Stimulated activated effector memory CD8-positive, alpha-beta T cell treated with anti-CD3 and anti-CD28 coated beads, Interleukin-12 subunit alpha, Interleukin-12 subunit beta, amount 100 ng/mL, for 72 hours (primary cell): ENCODE data around the gene ST7.
A peak's percentile ranks its signal among the peaks of the same experiment; 100 is the strongest.
"Not testable (repeated sequence)": the region's sequence is repeated elsewhere in the genome, so short reads cannot be mapped to it uniquely, and the experiment has no call there.

Experiments used
- ATAC-seq: fragments of 150-1000 bp; cut with Tn5 transposase; 2 replicates; pipeline ENCODE4 v1.10.0; 2021
- DNase-seq, 2 donors: peaks; one replicate each; pipeline ENCODE4 v3.0.0; 2021 to 2022; ENCODE audit warnings: low spot score in 2 of 2
- H3K27ac Mint-ChIP-seq: one replicate; pipeline ENCODE4 v1.8.0; 2022; ENCODE audit warnings: mild to moderate bottlenecking, mixed read lengths
- H3K36me3 Mint-ChIP-seq: one replicate; pipeline ENCODE4 v1.8.0; 2022; ENCODE audit warnings: mild to moderate bottlenecking, mixed read lengths
- H3K4me1 Mint-ChIP-seq: one replicate; pipeline ENCODE4 v1.8.0; 2022; ENCODE audit warnings: mixed read lengths
- H3K4me3 Mint-ChIP-seq: one replicate; pipeline ENCODE4 v1.8.0; 2022; ENCODE audit warnings: mild to moderate bottlenecking, mixed read lengths
- H3K9me3 Mint-ChIP-seq: one replicate; pipeline ENCODE4 v1.8.0; 2022; ENCODE audit warnings: mixed read lengths

ST7 gene

DNA sequence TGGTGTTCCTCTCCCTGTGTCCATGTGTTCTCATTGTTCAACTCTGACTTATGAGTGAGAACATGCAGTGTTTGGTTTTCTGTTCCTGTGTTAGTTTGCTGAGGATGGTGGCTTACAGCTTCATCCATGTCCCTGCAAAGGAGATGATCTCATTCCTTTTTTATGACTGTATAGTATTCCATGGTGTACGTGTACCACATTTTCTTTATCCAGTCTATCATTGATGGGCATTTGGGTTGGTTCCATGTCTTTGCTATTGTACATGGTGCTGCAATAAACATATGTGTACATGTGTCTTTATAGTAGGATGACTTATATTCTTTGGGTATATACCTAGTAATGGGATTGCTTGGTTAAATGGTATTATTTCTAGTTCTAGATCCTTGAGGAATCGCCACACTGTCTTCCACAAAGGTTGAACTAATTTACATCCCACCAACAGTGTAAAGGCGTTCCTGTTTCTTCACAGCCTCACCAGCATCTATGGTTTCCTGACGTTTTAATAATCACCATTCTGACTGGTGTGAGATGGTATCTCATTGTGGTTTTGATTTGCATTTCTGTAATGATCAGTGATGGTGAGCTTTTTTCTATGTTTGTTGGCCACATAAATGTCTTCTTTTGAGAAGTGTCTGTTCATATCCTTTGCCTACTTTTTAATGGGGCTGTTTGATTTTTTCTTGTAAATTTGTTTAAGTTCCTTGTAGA is 8.8 kb downstream of the ST7 start:
- not testable (repeated sequence) for H3K36me3 Mint-ChIP-seq, H3K27ac Mint-ChIP-seq, H3K9me3 Mint-ChIP-seq, ATAC-seq, DNase-seq
- H3K4me1 Mint-ChIP-seq = peaks cover 32% of the 10 kb centered on the region
- H3K4me3 Mint-ChIP-seq = peak overlapping the region; percentile 16

GRCh38 chr7:116963234-116963633 is 9.9 kb downstream of the ST7 start:
- Mint-ChIP-seq H3K4me1 (peaks cover 35% of the 10 kb centered on the region), H3K9me3 (no peaks in the 10 kb centered on the region), H3K36me3 (no peaks in the 10 kb centered on the region), H3K4me3 (no peak overlapping the region), H3K27ac (no peak overlapping the region)
- DNase-seq (no peak), ATAC-seq (no peak)

DNA sequence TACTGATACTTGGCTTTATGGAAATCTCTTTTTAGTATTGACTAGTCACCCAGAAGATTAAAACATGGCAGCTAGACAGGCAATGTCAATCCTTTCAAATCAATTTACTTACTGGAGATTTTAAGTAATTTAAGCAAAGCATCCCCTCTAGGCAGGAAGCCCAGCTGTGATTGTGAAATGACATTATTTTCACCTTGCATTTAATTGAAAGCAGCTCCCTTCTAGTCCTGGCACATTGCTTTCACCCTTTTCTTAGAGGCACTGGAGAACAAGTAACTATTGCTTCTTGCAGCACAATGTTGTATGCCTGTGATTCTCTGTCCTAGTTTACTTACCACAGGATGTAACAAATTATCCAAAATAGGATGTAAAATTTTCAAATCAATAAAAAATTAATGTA is 13.3 kb downstream of the ST7 start:
- DNase-seq (no peak), ATAC-seq (no peak)
- H3K4me1 Mint-ChIP-seq = peaks cover 30% of the 10 kb centered on the region

GRCh38 chr7:116967254-116967922 is 14.1 kb downstream of the ST7 start:
- DNase-seq (no peak), ATAC-seq (no peak)
- no peaks in the 10 kb centered on the region for H3K9me3 Mint-ChIP-seq
- no peak overlapping the region for H3K27ac Mint-ChIP-seq
- H3K4me1 Mint-ChIP-seq = peaks cover 28% of the 10 kb centered on the region
- H3K36me3 Mint-ChIP-seq = no peaks in the 10 kb centered on the region
- H3K4me3 Mint-ChIP-seq = no peak overlapping the region

More for the DNA sequence above, 13.3 kb downstream of the ST7 start:
- no peak overlapping the region for H3K4me3 Mint-ChIP-seq
- H3K36me3 Mint-ChIP-seq = no peaks in the 10 kb centered on the region
- no peak overlapping the region for H3K27ac Mint-ChIP-seq
- no peaks in the 10 kb centered on the region for H3K9me3 Mint-ChIP-seq

DNA sequence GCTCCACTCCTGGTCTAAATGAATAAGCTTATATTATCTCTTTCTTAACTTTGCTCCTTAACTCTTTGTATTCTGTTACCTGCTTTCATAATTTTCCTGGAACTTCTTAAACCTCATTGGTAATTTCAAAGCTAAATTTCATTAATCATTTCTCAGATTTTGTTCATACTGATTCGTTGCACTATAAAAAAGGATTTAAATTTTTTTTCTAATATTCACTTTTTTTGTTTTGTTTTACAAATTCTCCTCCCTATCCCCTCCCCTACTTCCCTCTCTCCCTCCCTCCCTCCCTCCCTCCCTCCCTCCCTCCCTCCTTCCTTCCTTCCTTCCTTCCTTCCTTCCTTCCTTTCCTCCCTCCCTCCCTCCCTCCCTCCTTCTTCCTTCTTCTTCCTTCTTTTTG is 14.7 kb downstream of the ST7 start:
- no peak for DNase-seq
- no peak overlapping the region for H3K27ac Mint-ChIP-seq
- no peak overlapping the region for H3K4me3 Mint-ChIP-seq
- no peaks in the 10 kb centered on the region for H3K9me3 Mint-ChIP-seq
- no peaks in the 10 kb centered on the region for H3K36me3 Mint-ChIP-seq
- ATAC-seq = no peak
- peaks cover 25% of the 10 kb centered on the region for H3K4me1 Mint-ChIP-seq

- peaks cover 22% of the 10 kb centered on the region for H3K4me1 Mint-ChIP-seq
- H3K27ac Mint-ChIP-seq = no peak overlapping the region
These were observed 15.3 kb downstream of the ST7 start for GRCh38 chr7:116968631-116969030.

DNA sequence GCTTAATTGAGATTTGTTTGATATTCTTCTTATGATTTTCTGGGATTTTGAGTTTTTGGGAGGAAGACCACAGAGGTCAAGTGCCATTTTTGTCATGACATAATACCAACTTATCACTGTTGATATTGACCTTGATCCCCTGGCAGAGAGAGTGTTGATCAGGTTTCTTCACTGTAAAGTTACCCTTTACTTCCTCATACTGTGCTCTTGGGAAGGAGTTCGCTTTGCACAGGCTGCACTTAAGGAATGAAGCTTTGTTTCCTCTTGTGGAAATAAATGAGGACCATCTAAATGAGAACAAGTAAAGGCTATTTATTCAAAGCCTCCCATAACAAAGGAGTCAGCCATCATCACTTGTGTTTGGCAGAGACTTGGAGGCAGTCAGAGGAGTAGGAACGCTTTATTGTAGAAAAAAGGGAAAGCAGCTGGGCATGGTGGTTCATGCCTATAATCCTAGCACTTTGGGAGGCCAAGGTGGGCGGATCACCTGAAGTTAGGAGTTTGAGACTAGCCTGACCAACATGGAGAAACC is 16.1 kb downstream of the ST7 start:
- ATAC-seq (no peak), DNase-seq (no peak)
- Mint-ChIP-seq H3K9me3 (no peaks in the 10 kb centered on the region), H3K27ac (no peak overlapping the region), H3K4me1 (peaks cover 22% of the 10 kb centered on the region), H3K4me3 (no peak overlapping the region), H3K36me3 (no peaks in the 10 kb centered on the region)

More at GRCh38 chr7:116968631-116969030, 15.3 kb downstream of the ST7 start:
- Mint-ChIP-seq H3K9me3 (no peaks in the 10 kb centered on the region), H3K36me3 (no peaks in the 10 kb centered on the region), H3K4me3 (no peak overlapping the region)
- DNase-seq (no peak), ATAC-seq (no peak)

- no peak overlapping the region for H3K27ac Mint-ChIP-seq
- H3K4me3 Mint-ChIP-seq = no peak overlapping the region
- H3K9me3 Mint-ChIP-seq = no peaks in the 10 kb centered on the region
- DNase-seq (no peak), ATAC-seq (peak; percentile 49)
- H3K4me1 Mint-ChIP-seq = peaks cover 22% of the 10 kb centered on the region
- no peaks in the 10 kb centered on the region for H3K36me3 Mint-ChIP-seq
These were observed 17.1 kb downstream of the ST7 start for GRCh38 chr7:116970238-116970910.

GRCh38 chr7:116971153-116971552 is 17.9 kb downstream of the ST7 start:
- ATAC-seq = peak; percentile 49
- H3K4me1 Mint-ChIP-seq = peaks cover 22% of the 10 kb centered on the region
- not testable (repeated sequence) for H3K9me3 Mint-ChIP-seq, H3K36me3 Mint-ChIP-seq, DNase-seq, H3K27ac Mint-ChIP-seq, H3K4me3 Mint-ChIP-seq

GRCh38 chr7:116971869-116972268 is 18.6 kb downstream of the ST7 start:
- Mint-ChIP-seq H3K27ac (no peak overlapping the region), H3K4me1 (peaks cover 22% of the 10 kb centered on the region), H3K36me3 (no peaks in the 10 kb centered on the region), H3K9me3 (no peaks in the 10 kb centered on the region), H3K4me3 (no peak overlapping the region)
- DNase-seq = no peak
- no peak for ATAC-seq

GRCh38 chr7:116975024-116975423 is 21.7 kb downstream of the ST7 start:
- not testable (repeated sequence) for H3K4me3 Mint-ChIP-seq, ATAC-seq, H3K9me3 Mint-ChIP-seq, H3K36me3 Mint-ChIP-seq, DNase-seq, H3K27ac Mint-ChIP-seq
- peaks cover 13% of the 10 kb centered on the region for H3K4me1 Mint-ChIP-seq

GRCh38 chr7:116977172-116977571 is 23.9 kb downstream of the ST7 start:
- H3K27ac Mint-ChIP-seq = no peak overlapping the region
- no peak overlapping the region for H3K4me3 Mint-ChIP-seq
- no peak for DNase-seq
- no peaks in the 10 kb centered on the region for H3K36me3 Mint-ChIP-seq
- H3K4me1 Mint-ChIP-seq = peaks cover 5% of the 10 kb centered on the region
- no peaks in the 10 kb centered on the region for H3K9me3 Mint-ChIP-seq
- ATAC-seq = no peak

GRCh38 chr7:116978006-116978405 is 24.7 kb downstream of the ST7 start:
- no peak overlapping the region for H3K4me3 Mint-ChIP-seq
- ATAC-seq = no peak
- no peaks in the 10 kb centered on the region for H3K4me1 Mint-ChIP-seq
- no peak overlapping the region for H3K27ac Mint-ChIP-seq
- H3K36me3 Mint-ChIP-seq = no peaks in the 10 kb centered on the region
- DNase-seq = no peak
- no peaks in the 10 kb centered on the region for H3K9me3 Mint-ChIP-seq

DNA sequence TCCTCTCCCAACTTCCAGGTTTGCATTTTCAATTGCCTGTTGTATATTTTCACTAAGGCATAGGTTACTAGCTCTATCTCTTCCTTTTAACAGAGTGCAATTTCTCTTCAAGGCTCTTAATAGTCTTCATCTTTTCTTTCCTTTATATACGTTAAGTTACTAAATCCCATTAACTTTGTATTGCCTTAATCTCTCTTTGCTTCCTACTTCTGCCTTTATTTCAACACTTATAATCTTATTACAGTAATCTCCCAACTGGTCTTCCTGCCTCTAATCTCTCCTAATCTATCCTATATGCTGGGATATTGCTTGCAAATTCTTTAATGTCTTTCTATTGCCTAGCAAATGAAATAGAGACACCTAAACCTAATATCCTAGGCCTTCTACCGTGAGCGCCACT is 26.1 kb downstream of the ST7 start:
- Mint-ChIP-seq H3K9me3 (no peaks in the 10 kb centered on the region), H3K4me1 (peaks cover 5% of the 10 kb centered on the region), H3K36me3 (no peaks in the 10 kb centered on the region), H3K27ac (no peak overlapping the region), H3K4me3 (no peak overlapping the region)
- DNase-seq = no peak
- ATAC-seq = no peak

- ATAC-seq (no peak), DNase-seq (no peak)
- peaks cover 5% of the 10 kb centered on the region for H3K4me1 Mint-ChIP-seq
- no peaks in the 10 kb centered on the region for H3K9me3 Mint-ChIP-seq
- no peak overlapping the region for H3K4me3 Mint-ChIP-seq
- H3K27ac Mint-ChIP-seq = no peak overlapping the region
- no peaks in the 10 kb centered on the region for H3K36me3 Mint-ChIP-seq
These were observed 27.1 kb downstream of the ST7 start for GRCh38 chr7:116980354-116980753.

GRCh38 chr7:116981939-116982338 is 28.6 kb downstream of the ST7 start:
- ATAC-seq = no peak
- H3K4me3 Mint-ChIP-seq = no peak overlapping the region
- peaks cover 16% of the 10 kb centered on the region for H3K4me1 Mint-ChIP-seq
- no peaks in the 10 kb centered on the region for H3K36me3 Mint-ChIP-seq
- H3K27ac Mint-ChIP-seq = no peak overlapping the region
- H3K9me3 Mint-ChIP-seq = no peaks in the 10 kb centered on the region
- no peak for DNase-seq
